ENCODE data around the gene PLXNA1. TPM values are rescaled to one million over a fixed set of nuclear protein-coding genes. Genes with fewer than 3 reads are reported as not detected.

PLXNA1 gene
- polyA plus RNA-seq, 1 of the 3 experiments (the other 2 are of a cell fraction): 48.1 TPM

DNA sequence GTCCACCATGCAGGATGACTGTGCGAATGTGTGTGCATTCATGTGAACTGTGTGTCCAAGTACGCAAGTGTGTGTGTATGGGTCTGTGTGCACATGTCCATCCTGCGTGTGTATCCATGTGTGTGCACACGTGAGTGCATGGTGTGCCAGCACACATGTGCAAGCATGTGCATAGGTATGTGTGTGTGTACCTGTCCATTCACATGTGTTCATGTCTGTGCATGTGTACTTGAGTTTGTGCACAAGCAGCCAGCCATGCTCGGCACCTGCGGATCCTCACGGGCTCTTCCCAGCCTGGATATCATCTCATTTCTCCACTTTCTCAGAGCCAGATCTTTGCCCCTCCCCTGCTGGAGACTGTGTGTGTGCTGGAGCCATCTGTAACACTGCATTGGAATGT is 18.7 kb upstream of the PLXNA1 start:
- WGBS (ENCODE audit: low lambda C conversion rate): 78% methylated on average over 5 of the region's 7 CpGs

More for the DNA sequence above, 18.7 kb upstream of the PLXNA1 start:
- Histone ChIP-seq H3K9ac (no peak overlapping the region), H3K9me3 (no peaks in the 10 kb centered on the region), H3K36me3 (replicated peaks in 1 of 2; ENCODE audit: control insufficient read depth in 1 of 2, insufficient read depth in 2 of 2, low read length in 1 of 2) (no peaks in the 10 kb centered on the region), H4K20me1 (ENCODE audit: insufficient read depth) (no peaks in the 10 kb centered on the region), H3K4me3 (ENCODE audit: low read depth in 2 of 2, low read length in 1 of 2) (no peak overlapping the region), H3K27ac (ENCODE audit: low read depth in 2 of 2, low read length in 1 of 2) (no peak overlapping the region), H3F3A (replicated peaks; ENCODE audit: insufficient read depth) (no peaks in the 10 kb centered on the region), H3K4me1 (ENCODE audit: control insufficient read depth in 1 of 2, insufficient read depth in 2 of 2, low read depth in 1 of 2, low read length in 1 of 2) (peaks cover 0 to 32% of the 10 kb centered on the region in 2 experiments; a peak in 1 of 4 replicates), H3K79me2 (ENCODE audit: insufficient read depth) (no peaks in the 10 kb centered on the region), H2AFZ (ENCODE audit: low read depth) (no peak overlapping the region), H3K27me3 (ENCODE audit: insufficient read depth) (no peaks in the 10 kb centered on the region), H3K9me2 (no peaks in the 10 kb centered on the region), H3K4me2 (no peak overlapping the region)
- TF ChIP-seq RCOR1 (IDR thresholded peaks at IDR 0.05; ENCODE audit: low read length) (no peak), FOXM1 (IDR thresholded peaks at IDR 0.05; ENCODE audit: low read depth) (no peak), TEAD4 (IDR thresholded peaks at IDR 0.05; ENCODE audit: borderline replicate concordance, insufficient read depth) (no peak), CTCF (IDR thresholded peaks at IDR 0.05) (no peak), USF2 (IDR thresholded peaks at IDR 0.05; ENCODE audit: borderline replicate concordance, low read depth, low read length) (no peak), CHD2 (IDR thresholded peaks at IDR 0.05; ENCODE audit: low read length, partially characterized antibody) (no peak), ELF1 (IDR thresholded peaks at IDR 0.05) (no peak), EP300 (IDR thresholded peaks at IDR 0.05; ENCODE audit: borderline replicate concordance in 1 of 2, low read depth in 1 of 2, low read length in 1 of 2) (no peak), POLR2AphosphoS5 (IDR thresholded peaks at IDR 0.05; ENCODE audit: low read depth, low read length) (no peak), GABPA (IDR thresholded peaks at IDR 0.05; ENCODE audit: low read depth) (no peak), PBX3 (IDR thresholded peaks at IDR 0.05) (no peak), RAD21 (IDR thresholded peaks at IDR 0.05; ENCODE audit: low read length) (no peak), NFIC (IDR thresholded peaks at IDR 0.05; ENCODE audit: borderline replicate concordance) (no peak), SIN3A (IDR thresholded peaks at IDR 0.05; ENCODE audit: borderline replicate concordance, low read depth, low read length) (no peak), YY1 (IDR thresholded peaks at IDR 0.05; ENCODE audit: low read depth) (no peak)
- TF ChIP-seq, protein P1, sequence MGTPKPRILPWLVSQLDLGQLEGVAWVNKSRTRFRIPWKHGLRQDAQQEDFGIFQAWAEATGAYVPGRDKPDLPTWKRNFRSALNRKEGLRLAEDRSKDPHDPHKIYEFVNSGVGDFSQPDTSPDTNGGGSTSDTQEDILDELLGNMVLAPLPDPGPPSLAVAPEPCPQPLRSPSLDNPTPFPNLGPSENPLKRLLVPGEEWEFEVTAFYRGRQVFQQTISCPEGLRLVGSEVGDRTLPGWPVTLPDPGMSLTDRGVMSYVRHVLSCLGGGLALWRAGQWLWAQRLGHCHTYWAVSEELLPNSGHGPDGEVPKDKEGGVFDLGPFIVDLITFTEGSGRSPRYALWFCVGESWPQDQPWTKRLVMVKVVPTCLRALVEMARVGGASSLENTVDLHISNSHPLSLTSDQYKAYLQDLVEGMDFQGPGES (IDR thresholded peaks at IDR 0.05; ENCODE audit: low read depth, low read length): no peak
- TF ChIP-seq, protein P2, sequence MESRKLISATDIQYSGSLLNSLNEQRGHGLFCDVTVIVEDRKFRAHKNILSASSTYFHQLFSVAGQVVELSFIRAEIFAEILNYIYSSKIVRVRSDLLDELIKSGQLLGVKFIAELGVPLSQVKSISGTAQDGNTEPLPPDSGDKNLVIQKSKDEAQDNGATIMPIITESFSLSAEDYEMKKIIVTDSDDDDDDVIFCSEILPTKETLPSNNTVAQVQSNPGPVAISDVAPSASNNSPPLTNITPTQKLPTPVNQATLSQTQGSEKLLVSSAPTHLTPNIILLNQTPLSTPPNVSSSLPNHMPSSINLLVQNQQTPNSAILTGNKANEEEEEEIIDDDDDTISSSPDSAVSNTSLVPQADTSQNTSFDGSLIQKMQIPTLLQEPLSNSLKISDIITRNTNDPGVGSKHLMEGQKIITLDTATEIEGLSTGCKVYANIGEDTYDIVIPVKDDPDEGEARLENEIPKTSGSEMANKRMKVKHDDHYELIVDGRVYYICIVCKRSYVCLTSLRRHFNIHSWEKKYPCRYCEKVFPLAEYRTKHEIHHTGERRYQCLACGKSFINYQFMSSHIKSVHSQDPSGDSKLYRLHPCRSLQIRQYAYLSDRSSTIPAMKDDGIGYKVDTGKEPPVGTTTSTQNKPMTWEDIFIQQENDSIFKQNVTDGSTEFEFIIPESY (IDR thresholded peaks at IDR 0.05; ENCODE audit: borderline replicate concordance, low read depth): no peak
- DNase-seq: no peak
- ChIA-PET POLR2A (no interaction called here), CTCF (interaction anchor here (1.3 to 6.4 kb wide), 2 partner anchors 210 to 284 kb away, joined by 4 to 54 read pairs; no protein-coding TSS in a partner anchor)

Measured in SK-N-SH (cell line).